ENCODE results near the gene IL22RA1.

Gene IL22RA1

GRCh38 chr1:24142546-24143534, at the start of gene IL22RA1:
TSS of gene IL22RA1 (minus strand) at chr1:24143140. CDS start at chr1:24143082, 58 bp downstream.
- ATAC-seq, result peak; percentile 76
- no peak for TF ChIP-seq ZFP30 (CRISPR knock-in tag; IDR thresholded peaks at IDR 0.05)
- no peak for TF ChIP-seq RARB (CRISPR knock-in tag; IDR thresholded peaks at IDR 0.05)
- no peak for TF ChIP-seq ISL1 (CRISPR knock-in tag; IDR thresholded peaks at IDR 0.05)
- TF ChIP-seq ZC3H10 (CRISPR knock-in tag; IDR thresholded peaks at IDR 0.05), result no peak
- TF ChIP-seq ZNF8 (CRISPR knock-in tag; IDR thresholded peaks at IDR 0.05), result no peak
- TF ChIP-seq PPARA (CRISPR knock-in tag; IDR thresholded peaks at IDR 0.05; ENCODE audit: borderline replicate concordance), result no peak
- no peak for TF ChIP-seq CSDC2 (CRISPR knock-in tag; IDR thresholded peaks at IDR 0.05)
- TF ChIP-seq OSR1 (CRISPR knock-in tag; IDR thresholded peaks at IDR 0.05), result no peak
- no peak for TF ChIP-seq BACH2 (CRISPR knock-in tag; IDR thresholded peaks at IDR 0.05; ENCODE audit: borderline replicate concordance)
- TF ChIP-seq POU6F1 (CRISPR knock-in tag; IDR thresholded peaks at IDR 0.05; ENCODE audit: borderline replicate concordance, low read depth), result no peak
- TF ChIP-seq ZNF565 (CRISPR knock-in tag; conservative IDR thresholded peaks at IDR 0.05; ENCODE audit: low read depth), result no peak
- TF ChIP-seq ARNTL (CRISPR knock-in tag; IDR thresholded peaks at IDR 0.05; ENCODE audit: borderline replicate concordance, low read depth), result no peak

- TF ChIP-seq ZFP30 (CRISPR knock-in tag; IDR thresholded peaks at IDR 0.05) (no peak), ZFP3 (CRISPR knock-in tag; IDR thresholded peaks at IDR 0.05) (no peak), CSRNP3 (CRISPR knock-in tag; IDR thresholded peaks at IDR 0.05) (no peak), ZNF565 (CRISPR knock-in tag; conservative IDR thresholded peaks at IDR 0.05; ENCODE audit: low read depth) (no peak), OSR1 (CRISPR knock-in tag; IDR thresholded peaks at IDR 0.05) (no peak)
- ATAC-seq, result no peak
Observed at GRCh38 chr1:24191860-24192259, 48.9 kb upstream of the IL22RA1 start.

- no peak for ATAC-seq
Observed at GRCh38 chr1:24190983-24191461, 48.1 kb upstream of the IL22RA1 start.

More at GRCh38 chr1:24190983-24191461, 48.1 kb upstream of the IL22RA1 start:
- TF ChIP-seq GLIS3 (CRISPR knock-in tag; IDR thresholded peaks at IDR 0.05) (no peak), ZNF70 (CRISPR knock-in tag; IDR thresholded peaks at IDR 0.05) (no peak), BACH2 (CRISPR knock-in tag; IDR thresholded peaks at IDR 0.05; ENCODE audit: borderline replicate concordance) (no peak), ZFP30 (CRISPR knock-in tag; IDR thresholded peaks at IDR 0.05) (no peak), TCF4 (CRISPR knock-in tag; IDR thresholded peaks at IDR 0.05; ENCODE audit: borderline replicate concordance) (no peak), CSRNP3 (CRISPR knock-in tag; IDR thresholded peaks at IDR 0.05) (no peak), TSHZ2 (CRISPR knock-in tag; IDR thresholded peaks at IDR 0.05) (no peak), OSR1 (CRISPR knock-in tag; IDR thresholded peaks at IDR 0.05) (no peak), ZC3H10 (CRISPR knock-in tag; IDR thresholded peaks at IDR 0.05) (no peak), CSDC2 (CRISPR knock-in tag; IDR thresholded peaks at IDR 0.05) (no peak), RARB (CRISPR knock-in tag; IDR thresholded peaks at IDR 0.05) (no peak), ZFP3 (CRISPR knock-in tag; IDR thresholded peaks at IDR 0.05) (no peak), PATZ1 (CRISPR knock-in tag; IDR thresholded peaks at IDR 0.05; ENCODE audit: borderline replicate concordance) (no peak)

Data from SK-N-SH treated with all-trans-retinoic acid at 6 μM for 48 hours (cell line).